Mucosa of stomach (tissue), 1 donor: ENCODE results near the gene ITPR3.

Source experiments
- H3K27me3 ChIP-seq: one replicate; pipeline ENCODE4 v1.7.0; 2013; ENCODE audit warnings: mild to moderate bottlenecking, low read length; ENCODE audit not compliant: control insufficient read depth, insufficient read depth
- H3K36me3 ChIP-seq: one replicate; pipeline ENCODE4 v1.7.0; 2013; ENCODE audit warnings: low read length; ENCODE audit not compliant: control insufficient read depth, insufficient read depth
- H3K4me1 ChIP-seq: one replicate; pipeline ENCODE4 v1.7.0; 2013; ENCODE audit warnings: mild to moderate bottlenecking, low read length; ENCODE audit not compliant: control insufficient read depth, insufficient read depth
- H3K4me3 ChIP-seq: one replicate; pipeline ENCODE4 v1.7.0; 2013; ENCODE audit warnings: low read length
- H3K9ac ChIP-seq: one replicate; pipeline ENCODE4 v1.7.0; 2013; ENCODE audit warnings: mild to moderate bottlenecking, low read length, moderate library complexity
- H3K9me3 ChIP-seq: one replicate; pipeline ENCODE4 v1.7.0; 2013; ENCODE audit warnings: mild to moderate bottlenecking, low read length, moderate library complexity; ENCODE audit not compliant: control insufficient read depth
- donor health status: Pancreatic carcinoma.

Gene ITPR3

DNA sequence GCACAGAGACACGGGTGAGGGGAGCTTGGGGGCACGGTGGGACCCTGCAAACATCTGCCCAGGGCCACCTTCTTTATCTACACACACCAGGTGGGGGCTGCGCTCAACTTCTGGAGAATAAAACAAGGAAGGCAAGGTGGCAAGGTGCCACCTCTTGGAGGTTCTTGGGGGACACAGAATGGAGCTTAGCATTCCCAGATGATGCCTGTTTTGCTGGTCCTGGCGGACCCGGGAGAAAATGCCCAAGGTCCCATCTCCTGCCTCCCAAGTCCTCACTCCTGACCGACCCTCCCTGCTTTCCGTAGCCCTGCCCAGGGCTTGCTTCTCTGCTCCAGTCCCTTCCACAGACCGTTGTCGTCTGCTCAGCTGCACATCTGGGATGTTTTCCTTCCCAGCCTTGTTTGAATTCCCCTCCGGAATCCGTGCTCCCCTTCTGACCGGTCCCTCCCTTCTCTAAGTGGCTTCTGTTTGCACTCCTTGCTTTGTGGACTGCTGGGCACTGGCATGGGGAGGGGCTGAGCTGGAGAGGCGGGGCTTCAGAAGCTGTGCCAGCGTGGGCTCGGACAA, 13.1 kb downstream of the ITPR3 start:
- no peaks in the 10 kb centered on the region for H3K36me3 ChIP-seq
- no peaks in the 10 kb centered on the region for H3K27me3 ChIP-seq
- peak overlapping the region; percentile 18 for H3K9ac ChIP-seq
- H3K9me3 ChIP-seq, result no peaks in the 10 kb centered on the region
- H3K4me1 ChIP-seq, result peaks cover 79% of the 10 kb centered on the region
- peak overlapping the region; percentile 15 for H3K4me3 ChIP-seq

DNA sequence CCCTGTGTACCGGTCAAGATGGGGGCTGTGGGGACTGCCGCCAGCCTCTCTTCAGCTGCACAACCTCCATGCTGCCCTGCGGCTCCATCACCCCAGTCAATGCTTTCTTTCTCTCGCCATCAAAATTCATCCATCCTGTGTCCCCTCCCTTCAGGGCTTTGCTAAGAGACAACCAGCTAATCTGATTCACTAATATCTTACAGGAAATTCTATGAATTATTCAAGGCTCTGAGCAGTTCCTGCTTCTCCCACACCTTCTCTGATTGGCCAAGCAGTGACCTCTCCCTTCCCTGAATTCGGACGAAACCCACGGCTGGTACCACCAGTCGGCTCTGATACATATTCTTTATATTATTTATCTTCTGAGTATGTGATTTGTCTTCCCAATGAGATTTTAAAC, 13.8 kb downstream of the ITPR3 start:
- no peaks in the 10 kb centered on the region for H3K9me3 ChIP-seq
- H3K4me1 ChIP-seq, result peaks cover 78% of the 10 kb centered on the region
- H3K36me3 ChIP-seq, result no peaks in the 10 kb centered on the region
- H3K27me3 ChIP-seq, result no peaks in the 10 kb centered on the region
- no peak overlapping the region for H3K9ac ChIP-seq
- no peak overlapping the region for H3K4me3 ChIP-seq

DNA sequence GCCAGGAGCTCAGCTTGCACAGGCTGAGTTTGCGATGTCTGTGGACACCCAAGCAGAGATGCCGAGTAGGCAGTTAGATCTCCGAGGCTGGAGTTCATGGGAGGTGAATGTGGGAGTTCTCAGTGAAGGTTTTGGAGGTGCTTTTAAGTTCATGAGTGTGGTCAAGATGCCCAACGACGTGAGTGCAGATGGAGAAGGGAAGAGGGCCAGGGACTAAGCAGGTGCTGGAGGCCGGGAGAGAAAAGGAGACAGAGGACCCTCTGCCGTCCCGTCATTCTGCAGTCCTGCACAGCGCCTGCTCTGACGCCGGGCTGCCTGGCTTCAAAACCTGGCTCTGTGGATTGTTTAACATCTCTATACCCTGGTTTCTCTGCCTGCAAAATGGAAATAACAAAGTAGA, 15.5 kb downstream of the ITPR3 start:
- no peaks in the 10 kb centered on the region for H3K27me3 ChIP-seq
- H3K4me1 ChIP-seq, result peaks cover 78% of the 10 kb centered on the region
- peaks cover 5% of the 10 kb centered on the region for H3K36me3 ChIP-seq
- no peak overlapping the region for H3K9ac ChIP-seq
- no peaks in the 10 kb centered on the region for H3K9me3 ChIP-seq
- H3K4me3 ChIP-seq, result no peak overlapping the region

DNA sequence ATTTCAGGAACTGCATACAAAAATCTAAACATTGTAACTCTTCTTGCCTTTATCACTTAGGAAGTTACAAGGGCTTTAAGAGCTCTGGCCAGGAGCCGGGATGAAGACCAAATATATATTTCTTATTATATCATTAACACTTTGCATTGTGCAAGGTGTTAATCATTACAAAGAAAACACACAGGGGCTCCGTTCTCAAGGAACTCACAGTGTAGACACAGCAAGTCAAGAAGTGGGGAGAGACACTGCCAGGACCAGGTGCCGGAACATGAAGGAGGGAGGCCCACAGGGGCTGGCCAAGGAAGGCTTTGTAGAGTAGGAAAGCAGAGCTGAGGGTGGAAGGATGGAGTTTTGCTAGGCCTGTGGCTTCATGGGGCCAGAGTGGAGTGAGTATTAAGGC, 17.4 kb downstream of the ITPR3 start:
- peaks cover 64% of the 10 kb centered on the region for H3K4me1 ChIP-seq
- H3K36me3 ChIP-seq, result peaks cover 14% of the 10 kb centered on the region

DNA sequence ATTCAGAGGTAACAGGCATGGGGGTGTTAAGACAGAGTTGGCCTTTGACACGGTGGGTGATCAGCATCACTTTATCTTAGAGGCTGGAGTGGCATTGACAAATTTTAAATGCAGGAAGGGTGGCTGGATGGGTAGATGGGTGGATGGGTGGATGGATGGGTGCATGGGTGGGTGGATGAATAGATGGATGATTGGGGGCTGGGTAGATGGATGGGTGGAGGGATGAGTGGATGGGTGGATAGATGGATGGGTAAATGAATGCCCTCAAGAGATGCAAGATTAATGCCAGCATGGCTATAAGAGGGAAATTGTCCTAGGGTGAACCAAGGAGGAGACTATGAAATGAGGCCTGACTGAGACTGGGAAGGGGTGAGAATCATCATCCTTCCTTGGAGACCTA, 18.4 kb downstream of the ITPR3 start:
- Histone ChIP-seq H3K36me3 (peaks cover 14% of the 10 kb centered on the region), H3K4me3 (no peak overlapping the region), H3K4me1 (peaks cover 56% of the 10 kb centered on the region), H3K9ac (no peak overlapping the region), H3K9me3 (no peaks in the 10 kb centered on the region), H3K27me3 (no peaks in the 10 kb centered on the region)

More for the DNA sequence above, 17.4 kb downstream of the ITPR3 start:
- Histone ChIP-seq H3K4me3 (no peak overlapping the region), H3K27me3 (no peaks in the 10 kb centered on the region), H3K9me3 (no peaks in the 10 kb centered on the region), H3K9ac (no peak overlapping the region)

DNA sequence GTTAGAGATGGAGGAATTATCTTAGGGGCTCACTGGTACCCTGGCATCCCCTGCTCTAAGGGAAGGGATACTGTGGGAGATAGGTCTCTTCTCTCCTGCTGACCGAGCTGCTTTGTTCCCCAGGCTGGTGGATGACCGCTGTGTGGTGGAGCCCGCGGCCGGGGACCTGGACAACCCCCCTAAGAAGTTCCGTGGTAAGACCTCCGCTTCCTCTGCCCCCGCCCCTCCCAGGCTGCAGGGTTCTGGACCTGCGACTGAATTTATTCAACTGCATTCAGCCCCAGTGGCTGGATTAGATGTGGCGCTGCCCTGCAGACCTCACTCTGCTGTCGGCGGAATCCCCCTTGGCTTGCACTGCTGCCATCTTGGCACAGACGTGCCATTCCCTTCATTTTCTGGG, 19.2 kb downstream of the ITPR3 start:
- Histone ChIP-seq H3K4me1 (peaks cover 48% of the 10 kb centered on the region), H3K4me3 (no peak overlapping the region), H3K9ac (no peak overlapping the region), H3K9me3 (no peaks in the 10 kb centered on the region), H3K36me3 (peaks cover 14% of the 10 kb centered on the region), H3K27me3 (no peaks in the 10 kb centered on the region)

DNA sequence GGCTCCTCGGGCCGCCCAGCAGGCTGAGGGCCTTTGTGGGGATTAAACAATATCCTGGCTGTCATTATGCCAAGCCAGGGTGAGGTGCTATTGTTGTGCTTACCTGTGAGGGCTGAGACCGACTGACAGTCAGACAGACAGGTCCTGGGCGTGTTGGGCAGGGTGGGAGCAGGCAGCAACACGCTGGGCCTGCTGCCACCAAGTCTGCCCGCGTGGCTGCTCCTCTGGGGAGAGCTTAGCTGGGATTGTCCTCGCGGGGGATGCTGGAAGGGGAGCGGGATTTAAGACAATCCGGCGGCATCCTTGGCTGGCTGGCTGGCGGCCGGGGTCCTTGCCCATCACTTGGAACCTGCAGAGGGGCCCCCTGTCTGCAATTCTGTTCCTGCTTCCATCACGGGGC, 20.0 kb downstream of the ITPR3 start:
- Histone ChIP-seq H3K4me1 (peaks cover 45% of the 10 kb centered on the region), H3K36me3 (peaks cover 14% of the 10 kb centered on the region), H3K9ac (no peak overlapping the region), H3K9me3 (no peaks in the 10 kb centered on the region), H3K27me3 (no peaks in the 10 kb centered on the region), H3K4me3 (no peak overlapping the region)

DNA sequence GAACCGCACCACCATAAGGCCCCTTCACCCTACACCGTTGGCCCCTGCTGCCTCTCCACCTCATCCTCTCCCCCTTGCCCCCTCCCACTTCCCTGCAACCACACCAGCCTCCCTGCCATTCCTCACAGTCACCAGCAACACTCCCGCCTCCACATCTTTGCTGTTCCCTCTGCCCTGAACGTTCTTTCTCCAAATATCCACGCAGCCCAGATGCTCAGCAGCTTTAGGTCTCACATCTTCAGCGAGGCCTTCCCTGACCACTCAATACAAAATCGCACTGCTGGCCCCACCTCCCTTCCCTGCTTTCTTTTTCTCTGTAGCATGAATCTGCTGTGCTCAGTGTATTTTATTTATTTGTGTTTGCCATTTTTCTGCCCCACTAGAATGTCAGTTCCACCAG, 20.5 kb downstream of the ITPR3 start:
- H3K4me1 ChIP-seq, result peaks cover 45% of the 10 kb centered on the region
- peaks cover 14% of the 10 kb centered on the region for H3K36me3 ChIP-seq

DNA sequence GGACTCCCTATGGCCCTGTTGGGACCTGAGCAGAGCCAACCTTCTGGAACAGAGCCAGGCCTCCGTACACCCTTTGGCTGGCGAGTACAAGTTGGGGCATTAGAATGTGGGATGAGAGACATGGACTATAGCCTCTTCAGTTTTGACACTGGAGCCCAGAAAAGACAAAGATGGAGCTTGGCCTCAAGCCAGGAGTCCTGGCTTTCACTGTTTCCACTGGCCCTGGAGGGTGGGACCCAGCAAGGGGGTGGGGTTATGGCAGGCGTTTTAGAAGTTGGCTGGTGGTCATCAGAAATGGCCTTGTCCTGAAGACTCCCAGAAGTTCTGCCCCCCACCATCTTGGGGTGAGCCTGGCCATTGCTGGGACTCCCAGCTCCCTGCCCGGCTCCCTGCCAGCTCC, 21.8 kb downstream of the ITPR3 start:
- Histone ChIP-seq H3K36me3 (peaks cover 14% of the 10 kb centered on the region), H3K27me3 (no peaks in the 10 kb centered on the region), H3K9ac (no peak overlapping the region)

More for the DNA sequence above, 20.5 kb downstream of the ITPR3 start:
- H3K27me3 ChIP-seq, result no peaks in the 10 kb centered on the region
- no peaks in the 10 kb centered on the region for H3K9me3 ChIP-seq
- H3K4me3 ChIP-seq, result no peak overlapping the region
- H3K9ac ChIP-seq, result no peak overlapping the region

DNA sequence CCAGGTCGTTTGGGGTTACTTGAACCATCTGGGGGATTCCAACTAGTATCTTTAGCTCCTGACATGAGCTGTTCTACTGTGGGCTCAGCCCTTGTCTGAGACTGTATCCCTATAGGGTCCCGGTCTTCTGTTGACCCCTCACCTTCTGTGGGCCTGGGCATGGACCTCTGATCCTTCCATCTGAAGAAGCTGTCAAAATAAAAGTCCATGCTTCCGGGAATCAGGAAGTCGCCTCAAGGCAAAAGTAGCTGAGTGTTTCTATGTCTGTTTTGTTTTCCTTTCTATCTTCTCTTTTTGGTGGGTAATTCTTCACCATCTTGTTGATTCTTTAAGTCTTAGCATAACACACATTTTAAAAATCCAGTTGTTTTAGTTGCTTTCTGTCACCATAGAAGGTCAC, 30.3 kb downstream of the ITPR3 start:
- no peaks in the 10 kb centered on the region for H3K27me3 ChIP-seq
- no peak overlapping the region for H3K9ac ChIP-seq
- H3K4me1 ChIP-seq, result no peaks in the 10 kb centered on the region
- H3K9me3 ChIP-seq, result no peaks in the 10 kb centered on the region
- H3K36me3 ChIP-seq, result peaks cover 5% of the 10 kb centered on the region
- no peak overlapping the region for H3K4me3 ChIP-seq

More for the DNA sequence above, 21.8 kb downstream of the ITPR3 start:
- Histone ChIP-seq H3K4me3 (no peak overlapping the region), H3K4me1 (peaks cover 38% of the 10 kb centered on the region), H3K9me3 (no peaks in the 10 kb centered on the region)

DNA sequence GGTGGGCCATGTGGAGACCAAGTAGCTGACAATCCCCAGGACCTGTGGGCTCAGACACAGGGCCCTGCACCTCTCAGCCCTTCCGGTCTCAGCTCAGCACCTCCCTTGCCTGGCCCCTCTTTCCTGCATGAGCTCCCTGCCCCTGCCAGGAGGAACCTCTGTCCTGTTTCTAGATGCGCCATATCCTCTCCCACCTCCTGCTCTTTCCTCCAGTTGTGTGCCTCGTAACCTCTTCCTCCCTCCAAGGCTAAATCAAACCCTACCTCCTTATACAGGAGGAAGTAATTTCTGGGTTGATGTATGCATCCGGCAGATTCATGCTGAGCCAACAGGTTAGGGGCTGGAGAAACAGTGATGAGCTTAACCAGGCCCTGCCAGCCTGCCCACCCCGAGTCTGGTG, 30.9 kb downstream of the ITPR3 start:
- Histone ChIP-seq H3K36me3 (peaks cover 8% of the 10 kb centered on the region), H3K9me3 (no peaks in the 10 kb centered on the region), H3K27me3 (no peaks in the 10 kb centered on the region), H3K4me1 (no peaks in the 10 kb centered on the region), H3K4me3 (no peak overlapping the region), H3K9ac (no peak overlapping the region)

DNA sequence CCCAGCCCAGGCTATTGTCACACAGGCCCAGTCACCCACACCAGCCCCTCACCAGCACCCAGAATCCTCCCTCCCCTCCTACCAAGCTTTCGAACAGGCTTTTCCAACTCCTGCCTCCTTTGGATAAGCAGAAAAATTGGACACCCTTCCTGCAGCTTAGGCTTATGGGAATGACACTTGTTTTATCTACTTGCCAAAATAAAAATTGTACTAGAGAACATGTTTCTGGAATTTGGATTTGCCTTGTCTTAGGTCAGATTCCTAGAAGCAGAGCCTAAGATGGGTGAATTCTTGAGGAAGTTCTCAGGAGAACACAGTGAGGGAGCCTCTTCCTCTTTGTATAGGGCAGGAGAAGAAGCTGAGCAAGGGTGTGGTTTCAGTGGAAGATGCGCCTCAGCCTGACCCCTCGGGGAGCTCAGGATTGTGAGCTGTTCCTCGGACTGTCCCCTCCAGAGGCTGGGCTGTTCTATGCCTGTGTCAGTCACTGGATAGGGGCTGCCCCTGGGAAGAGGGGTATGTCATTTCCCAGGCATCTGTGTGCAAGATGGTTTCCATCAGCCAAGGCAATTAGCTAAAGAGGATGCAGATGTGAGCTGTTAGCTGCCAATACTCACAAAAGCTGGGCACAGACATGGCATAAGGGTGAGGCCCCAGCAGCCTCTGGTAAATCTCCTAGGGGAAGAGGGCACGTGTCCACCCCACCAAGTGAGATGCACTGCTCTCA, 33.9 kb downstream of the ITPR3 start:
- no peaks in the 10 kb centered on the region for H3K4me1 ChIP-seq
- H3K9ac ChIP-seq, result no peak overlapping the region
- no peaks in the 10 kb centered on the region for H3K27me3 ChIP-seq
- no peak overlapping the region for H3K4me3 ChIP-seq
- peaks cover 32% of the 10 kb centered on the region for H3K36me3 ChIP-seq
- no peaks in the 10 kb centered on the region for H3K9me3 ChIP-seq
